Aorta (tissue), 5 donors: ENCODE data around the gene CPNE6. TPM values are rescaled to one million over a fixed set of nuclear protein-coding genes. Genes with fewer than 3 reads are reported as not detected.

Experiments used
- ATAC-seq: fragments of 200-7000 bp; cut with Tn5 transposase; one replicate; pipeline ENCODE4 v1.9.1; 2022; ENCODE audit warnings: moderate library complexity; ENCODE audit not compliant: low FRiP score
- DNase-seq, 2 donors: peaks; one replicate each; pipeline ENCODE4 v3.0.0-alpha.2; 2020
- H3K27ac ChIP-seq, 2 donors: one replicate each; pipeline ENCODE4 v1.5.1; 2013; ENCODE audit warnings: low read length in 2 of 2, mild to moderate bottlenecking in 2 of 2, moderate library complexity in 2 of 2, control low read depth in 1 of 2, inconsistent platforms in 1 of 2, low read depth in 1 of 2
- H3K27me3 ChIP-seq, 2 donors: one replicate each; pipeline ENCODE4 v1.6.1; 2013; ENCODE audit warnings: control low read depth in 1 of 2, low read length in 1 of 2, mild to moderate bottlenecking in 1 of 2, moderate library complexity in 1 of 2; ENCODE audit not compliant: insufficient read depth in 2 of 2, control insufficient read depth in 1 of 2
- H3K36me3 ChIP-seq, 2 donors: one replicate each; pipeline ENCODE4 v1.6.1; 2013; ENCODE audit warnings: control low read depth in 1 of 2, low read length in 1 of 2, mild to moderate bottlenecking in 1 of 2; ENCODE audit not compliant: insufficient read depth in 2 of 2, control insufficient read depth in 1 of 2
- H3K4me1 ChIP-seq, 2 donors: one replicate each; pipeline ENCODE4 v1.6.1; 2013; ENCODE audit warnings: low read length in 2 of 2, control low read depth in 1 of 2, mild to moderate bottlenecking in 1 of 2, moderate library complexity in 1 of 2; ENCODE audit not compliant: insufficient read depth in 2 of 2, control insufficient read depth in 1 of 2
- H3K4me3 ChIP-seq, 2 donors: one replicate each; pipeline ENCODE4 v1.5.1; 2013; ENCODE audit warnings: low read length in 2 of 2, control low read depth in 1 of 2, mild to moderate bottlenecking in 1 of 2
- H3K9me3 ChIP-seq: one replicate; pipeline ENCODE4 v1.6.1; 2013; ENCODE audit warnings: mild to moderate bottlenecking, low read length; ENCODE audit not compliant: control insufficient read depth
- WGBS, 2 donors: extraction: QIAGEN DNeasy Blood & Tissue Kit; methylation state at CpG; one replicate each; pipeline ENCODE4 v1.1.7; 2013; 5-methylcytosine and 5-hydroxymethylcytosine counted together
- intact Hi-C, 2 donors: fragments of 100-400 bp; cut with DNase I; formaldehyde crosslinking; loops; one replicate each; pipeline versions ENCODE4 v1.14.2 to v1.15.0; 2022
- polyA plus RNA-seq, 2 donors: library from polyadenylated mRNA; stranded (reverse); fragments of 200-250 nt; gene quantifications; one replicate each; pipeline ENCODE4 v1.2.3, GENCODE V29; 2013
- total RNA-seq, 2 donors: library from RNA; stranded (reverse); fragmentation: NEBNext Ultra II Directional; extraction: Animal tissue kit (Norgen Biotek cat#: 25700); gene quantifications; one replicate each; pipeline ENCODE4 v1.2.1, GENCODE V29; 2021
- donor health status: healthy with polysubstance abuse.
- donor health status: Bipolar disorder and iron deficiency.
- donor health status: DM: no; HTN: no; CAD: no.
- donor health status: DM: no; HTN: no; CAD: no.
- donor health status: DM: yes; HTN: yes; CAD: no.

CPNE6 gene
- total and polyA plus RNA-seq, 4 donors: 0.03 to 0.99 (median 0.48) TPM

- H3K27me3 ChIP-seq: no peaks in the 10 kb centered on the region
- H3K36me3 ChIP-seq: no peaks in the 10 kb centered on the region
- no peak overlapping the region for H3K27ac ChIP-seq
- no peak overlapping the region for H3K4me3 ChIP-seq
- no peaks in the 10 kb centered on the region for H3K9me3 ChIP-seq
- WGBS, 2 donors: 48 to 57% methylated on average over 7 of the region's 7 CpGs
- H3K4me1 ChIP-seq: no peaks in the 10 kb centered on the region
- intact Hi-C loops: loop anchor here (1.0 to 5.0 kb wide), 5 partner anchors 32 to 51 kb away; no protein-coding TSS in a partner anchor
- DNase-seq: peak; percentile 78 to 83
- ATAC-seq: peak; percentile 49
Observed at GRCh38 chr14:24058260-24058950, 13.0 kb upstream of the CPNE6 start.

- no peak for ATAC-seq
- 87 to 96% methylated on average over 9 to 10 of the region's 10 CpGs for WGBS, 2 donors
- Histone ChIP-seq H3K4me3 (no peak overlapping the region), H3K36me3 (no peaks in the 10 kb centered on the region), H3K4me1 (no peaks in the 10 kb centered on the region), H3K27me3 (no peaks in the 10 kb centered on the region), H3K9me3 (no peaks in the 10 kb centered on the region), H3K27ac (no peak overlapping the region)
- intact Hi-C loops: loop anchor here (1.0 to 5.0 kb wide), 5 partner anchors 31 to 50 kb away; no protein-coding TSS in a partner anchor
- DNase-seq: peak; percentile 39 to 43
Observed at GRCh38 chr14:24058951-24059475, 12.3 kb upstream of the CPNE6 start.

DNA sequence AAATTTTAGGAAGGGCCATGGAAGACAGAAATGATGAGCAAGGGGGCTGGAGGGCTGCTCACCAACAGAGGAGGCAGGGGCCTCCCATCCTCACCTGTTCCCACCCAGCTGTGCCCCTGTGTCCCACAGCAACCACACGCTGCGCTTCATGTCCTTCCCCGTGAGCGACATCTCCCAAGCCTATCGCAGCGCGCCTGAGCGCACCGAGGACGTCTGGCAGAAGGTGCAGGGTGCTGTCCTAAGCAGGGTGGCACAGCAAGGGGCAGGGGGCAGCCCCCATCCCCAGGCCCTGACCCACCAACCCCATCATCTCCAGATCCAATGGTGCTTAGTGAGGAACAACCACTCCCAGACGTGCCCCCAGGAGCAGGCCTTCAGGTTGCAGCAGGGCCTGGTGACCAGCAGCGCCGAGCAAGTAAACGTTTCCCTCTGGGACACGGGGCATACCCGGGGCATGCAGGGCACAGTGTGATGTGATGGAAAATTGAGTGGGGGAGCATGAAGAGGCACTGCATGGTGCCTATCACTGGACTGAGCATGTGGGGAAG, 11.4 kb upstream of the CPNE6 start:
- WGBS, 2 donors: 92 to 93% methylated on average over 16 of the region's 16 CpGs
- DNase-seq: peak in 1 of 2 donors; percentile 66
- intact Hi-C loops: loop anchor here in 1 of 2 donors (2.0 to 5.0 kb wide), 2 partner anchors 31 to 47 kb away; no protein-coding TSS in a partner anchor

DNA sequence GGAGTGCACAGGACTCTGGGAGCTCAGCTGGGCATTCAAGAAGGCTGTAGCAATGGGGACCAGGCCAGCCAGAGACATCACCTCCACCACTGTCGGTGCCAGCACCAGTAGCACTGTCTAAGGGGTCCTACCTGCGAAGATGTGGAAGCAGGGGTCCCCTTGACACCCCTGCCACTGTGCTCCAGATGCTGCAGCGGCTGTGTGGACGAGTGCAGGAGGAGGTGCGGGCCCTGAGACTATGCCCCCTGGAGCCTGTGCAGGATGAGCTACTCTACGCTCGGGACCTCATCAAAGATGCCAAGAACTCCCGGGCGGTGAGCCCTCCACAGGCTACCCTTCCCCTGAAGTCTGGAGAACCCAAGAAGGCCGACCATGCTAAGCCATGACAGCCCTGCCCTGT, 10.9 kb upstream of the CPNE6 start:
- no peaks in the 10 kb centered on the region for H3K9me3 ChIP-seq
- ATAC-seq (no peak), DNase-seq (no peak)
- H3K27me3 ChIP-seq: no peaks in the 10 kb centered on the region
- H3K27ac ChIP-seq: no peak overlapping the region
- intact Hi-C loops: no loop called here
- H3K36me3 ChIP-seq: no peaks in the 10 kb centered on the region
- H3K4me1 ChIP-seq: no peaks in the 10 kb centered on the region
- no peak overlapping the region for H3K4me3 ChIP-seq
- 91 to 92% methylated on average over 10 of the region's 10 CpGs for WGBS, 2 donors

More for the DNA sequence above, 11.4 kb upstream of the CPNE6 start:
- no peaks in the 10 kb centered on the region for H3K4me1 ChIP-seq
- H3K27ac ChIP-seq: no peak overlapping the region
- no peaks in the 10 kb centered on the region for H3K9me3 ChIP-seq
- H3K4me3 ChIP-seq: no peak overlapping the region
- no peaks in the 10 kb centered on the region for H3K36me3 ChIP-seq
- H3K27me3 ChIP-seq: no peaks in the 10 kb centered on the region
- ATAC-seq: no peak

- DNase-seq: no peak
- Histone ChIP-seq H3K36me3 (no peaks in the 10 kb centered on the region), H3K4me1 (no peaks in the 10 kb centered on the region), H3K4me3 (no peak overlapping the region), H3K27ac (no peak overlapping the region), H3K27me3 (no peaks in the 10 kb centered on the region), H3K9me3 (no peaks in the 10 kb centered on the region)
- intact Hi-C loops: no loop called here
- WGBS, 2 donors: 92 to 96% methylated on average over 7 of the region's 7 CpGs
- no peak for ATAC-seq
Observed at GRCh38 chr14:24060984-24061913, 10.1 kb upstream of the CPNE6 start.

DNA sequence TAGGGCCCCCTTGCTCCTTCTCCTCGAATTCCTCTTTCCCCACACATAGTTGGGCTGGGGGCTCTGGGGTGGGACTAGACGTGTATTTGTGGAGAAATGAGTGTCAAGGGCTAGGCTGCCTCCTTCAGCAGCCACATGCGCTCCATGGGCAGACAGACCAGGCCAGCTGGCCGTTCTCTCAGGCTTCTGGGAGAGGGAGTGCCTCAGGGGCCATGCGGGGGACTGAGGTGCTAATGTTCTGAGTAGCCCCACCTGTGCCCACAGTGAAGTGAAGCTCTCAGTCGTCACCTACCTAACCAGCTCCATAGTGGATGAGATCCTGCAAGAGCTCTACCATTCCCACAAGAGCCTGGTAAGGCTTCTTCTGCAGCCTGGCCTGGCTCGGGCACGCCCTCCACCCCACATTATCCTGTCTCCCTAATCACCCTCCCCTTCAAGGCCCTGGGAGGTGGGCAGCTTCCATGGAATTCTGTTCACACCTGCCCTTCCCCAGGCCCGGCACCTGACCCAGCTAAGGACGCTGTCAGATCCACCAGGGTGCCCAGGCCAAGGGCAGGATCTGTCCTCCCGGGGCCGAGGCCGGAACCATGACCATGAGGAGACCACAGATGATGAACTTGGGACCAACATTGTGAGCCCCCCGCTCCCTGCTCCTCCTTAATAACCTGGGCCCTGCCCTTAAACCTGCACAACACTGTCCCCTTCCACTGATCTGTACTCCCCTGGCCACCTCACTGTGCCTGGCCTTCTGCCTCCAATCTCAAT, 9.0 kb upstream of the CPNE6 start:
- Histone ChIP-seq H3K9me3 (no peaks in the 10 kb centered on the region), H3K27ac (no peak overlapping the region), H3K4me1 (no peaks in the 10 kb centered on the region), H3K27me3 (no peaks in the 10 kb centered on the region), H3K4me3 (no peak overlapping the region), H3K36me3 (no peaks in the 10 kb centered on the region)
- WGBS, 2 donors: 90 to 92% methylated on average over 14 of the region's 14 CpGs
- DNase-seq (no peak), ATAC-seq (no peak)
- intact Hi-C loops: no loop called here

DNA sequence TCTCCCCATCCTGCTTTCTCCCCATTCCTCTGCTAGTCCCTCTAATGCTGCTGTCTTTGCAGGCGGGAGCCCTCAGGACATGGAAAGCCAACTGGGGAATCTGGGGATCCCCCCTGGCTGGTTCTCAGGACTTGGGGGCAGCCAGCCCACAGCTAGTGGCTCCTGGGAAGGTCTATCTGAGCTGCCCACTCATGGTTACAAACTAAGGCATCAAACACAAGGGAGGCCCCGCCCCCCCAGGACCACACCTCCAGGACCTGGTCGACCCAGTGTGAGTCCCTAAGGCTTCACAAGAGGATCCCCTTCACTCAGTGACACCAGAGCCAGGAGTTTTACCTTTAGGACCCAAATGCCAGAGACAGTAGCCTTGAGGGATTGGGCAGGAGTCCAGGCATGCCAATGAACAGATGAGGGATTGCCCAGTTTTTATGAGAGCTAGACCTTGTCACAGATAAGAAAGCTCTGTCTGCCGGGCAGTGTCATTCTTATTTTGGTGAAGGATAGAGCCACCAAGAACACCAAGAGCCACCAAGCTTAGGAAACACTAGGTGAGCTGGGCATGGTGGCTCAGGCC, 8.0 kb upstream of the CPNE6 start:
- Histone ChIP-seq H3K27ac (no peak overlapping the region), H3K4me1 (no peaks in the 10 kb centered on the region), H3K36me3 (no peaks in the 10 kb centered on the region), H3K27me3 (no peaks in the 10 kb centered on the region), H3K4me3 (no peak overlapping the region), H3K9me3 (no peaks in the 10 kb centered on the region)
- intact Hi-C loops: no loop called here
- ATAC-seq: no peak
- WGBS, 2 donors: 82 to 87% methylated on average over 4 of the region's 4 CpGs
- DNase-seq: no peak
